SW480 (cell line): ENCODE data around the gene PSMC3IP.

Source experiments
- DNase-seq: peaks from one replicate; pipeline ENCODE4 v3.0.0-alpha.2; 2016; ENCODE audit warnings: low spot score

The PSMC3IP gene

DNA sequence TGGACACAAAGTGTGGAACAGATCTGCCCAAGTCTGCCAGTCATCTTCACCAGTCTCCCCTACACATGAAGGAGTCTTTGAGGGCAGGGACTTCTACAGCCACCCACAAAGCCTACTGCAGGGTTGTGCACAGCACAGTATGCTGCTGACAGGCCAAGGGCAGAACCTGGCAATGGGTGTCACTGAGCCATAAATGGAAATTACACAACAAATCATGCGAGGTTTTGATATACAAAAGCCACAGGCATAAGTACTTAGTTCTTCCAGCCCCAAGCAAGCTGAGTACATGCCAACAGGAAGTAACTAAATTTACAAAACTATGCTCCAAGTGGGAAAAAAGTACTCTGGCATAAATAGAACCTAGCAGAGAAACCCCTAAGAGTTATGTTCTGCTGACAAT is 7.8 kb upstream of the PSMC3IP start:
- no peak for DNase-seq

DNA sequence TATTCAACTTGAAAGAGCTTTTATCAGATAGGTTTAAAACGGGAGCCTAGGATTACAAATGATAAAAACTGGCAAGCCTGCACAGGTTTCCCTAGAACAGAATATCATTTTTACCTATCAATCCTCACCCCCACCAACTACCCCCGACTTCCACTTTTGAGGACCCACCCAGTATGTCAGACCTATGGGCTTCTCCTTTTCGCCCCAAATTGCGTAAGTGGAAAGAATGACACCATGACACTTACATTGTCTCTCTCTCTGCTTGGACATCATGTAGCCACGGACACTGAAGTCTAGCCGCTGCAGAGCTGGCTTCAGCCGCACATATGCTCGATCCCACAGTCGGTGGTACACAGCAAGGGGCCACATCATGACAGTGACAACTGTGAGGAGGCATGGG is 7.4 kb upstream of the PSMC3IP start:
- no peak for DNase-seq

DNA sequence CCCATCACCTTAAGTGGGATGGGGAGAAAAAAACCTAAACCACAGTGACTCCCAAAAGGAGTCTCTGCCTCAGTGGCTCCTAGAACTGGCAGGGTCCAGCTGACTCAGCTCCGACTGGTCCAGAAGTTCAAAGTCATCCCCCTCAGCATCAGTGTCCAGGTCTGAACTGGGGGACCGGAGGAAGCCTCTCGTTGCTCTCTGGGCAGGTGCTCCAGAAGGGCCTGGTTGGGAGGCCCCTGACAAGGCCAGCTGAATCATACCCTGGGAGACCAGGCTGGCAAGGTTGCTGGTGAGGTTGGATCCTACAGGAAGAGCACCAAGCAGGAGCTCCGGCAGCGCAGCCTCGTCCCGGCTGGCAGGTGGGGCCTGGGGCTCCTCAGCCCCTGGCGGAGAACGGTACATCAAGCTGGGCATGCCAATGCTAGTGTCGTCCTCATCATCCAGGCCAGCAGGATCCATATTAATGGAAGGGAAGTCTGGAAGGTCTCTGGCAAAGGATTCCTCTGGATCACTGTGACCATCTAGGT is 4.3 kb upstream of the PSMC3IP start:
- no peak for DNase-seq

DNA sequence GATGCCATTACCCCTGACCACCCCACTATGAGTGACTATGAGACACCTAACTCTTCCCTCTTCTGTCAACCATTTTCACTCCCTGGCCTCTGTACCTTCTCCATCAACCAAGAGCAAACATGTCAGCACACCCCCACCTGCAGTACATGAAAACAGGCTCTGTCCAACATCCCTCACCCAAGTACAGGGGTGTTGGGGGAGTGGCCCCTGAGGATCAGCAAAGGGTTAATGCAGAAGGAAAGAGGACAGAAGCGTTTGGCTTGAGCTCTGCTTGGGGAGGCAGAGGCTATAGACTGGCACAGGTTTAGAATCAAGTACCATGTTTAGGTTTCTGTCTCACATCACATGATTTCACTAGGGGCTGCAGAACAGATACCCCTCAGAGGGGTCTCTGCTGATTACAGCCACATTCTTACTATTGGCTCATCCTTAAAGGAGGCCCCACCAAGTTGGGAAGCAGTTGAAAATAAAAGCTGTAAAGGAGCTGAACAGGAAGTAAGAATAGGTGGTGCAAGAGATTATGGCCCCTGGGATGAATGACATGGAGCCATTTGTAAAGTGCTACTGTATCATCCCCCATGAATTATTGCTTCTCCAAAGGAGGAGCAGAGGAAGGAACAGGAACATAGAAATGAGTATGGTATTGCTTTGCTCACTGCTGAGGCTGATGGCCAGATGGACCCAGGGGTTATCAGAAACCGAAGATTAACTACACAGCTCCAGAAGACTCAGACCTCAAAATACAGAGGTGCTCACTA is 2.4 kb upstream of the PSMC3IP start:
- no peak for DNase-seq

DNA sequence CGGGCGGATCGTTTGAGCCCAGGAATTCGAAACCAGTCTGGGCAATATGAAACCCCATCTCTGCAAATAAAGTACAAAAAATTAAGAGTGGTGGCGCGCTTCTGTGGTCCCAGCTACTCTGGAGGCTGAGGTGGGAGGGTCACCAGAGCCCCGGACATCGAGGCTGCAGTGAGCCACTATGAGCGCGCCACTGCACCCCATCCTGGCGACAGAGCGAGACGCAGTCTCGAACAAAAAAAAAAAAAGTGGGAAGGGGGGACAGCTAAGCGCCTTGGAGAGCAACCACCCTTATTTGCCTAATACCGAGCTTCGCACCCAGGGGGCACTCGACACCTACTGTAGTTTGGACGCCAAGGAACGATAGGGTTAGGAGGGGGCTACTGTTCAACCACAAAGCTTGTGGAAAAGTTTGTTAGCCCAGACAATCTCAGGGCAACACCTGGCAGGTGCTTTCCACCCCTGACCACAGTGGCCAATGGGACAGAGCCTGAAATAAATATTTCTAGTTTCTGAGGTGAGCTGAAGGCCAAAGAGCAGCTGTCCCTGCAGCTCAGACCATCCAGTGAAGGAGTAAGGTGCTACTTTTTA is 847 bp upstream of the PSMC3IP start:
- DNase-seq = peak; percentile 78

DNA sequence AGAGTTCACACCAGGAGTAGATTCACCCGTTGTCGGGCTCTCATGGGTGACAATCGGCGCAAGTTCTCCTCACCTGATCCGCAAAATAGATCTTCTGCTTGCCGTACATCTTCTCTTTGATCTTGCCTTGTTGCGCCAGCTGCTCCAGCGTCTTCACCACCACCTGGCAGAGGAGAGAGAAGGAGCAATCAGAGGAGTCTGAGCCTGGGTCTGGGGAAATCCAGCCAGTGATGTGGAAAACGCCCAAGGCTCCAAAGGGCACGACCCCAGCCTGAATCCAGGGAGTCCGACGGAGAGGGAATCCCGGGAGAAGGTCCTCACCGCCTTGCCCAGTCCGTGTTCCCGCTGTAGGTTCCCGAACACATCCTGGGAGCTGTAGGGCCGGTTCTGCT is 393 bp downstream of the PSMC3IP start:
- no peak for DNase-seq

DNA sequence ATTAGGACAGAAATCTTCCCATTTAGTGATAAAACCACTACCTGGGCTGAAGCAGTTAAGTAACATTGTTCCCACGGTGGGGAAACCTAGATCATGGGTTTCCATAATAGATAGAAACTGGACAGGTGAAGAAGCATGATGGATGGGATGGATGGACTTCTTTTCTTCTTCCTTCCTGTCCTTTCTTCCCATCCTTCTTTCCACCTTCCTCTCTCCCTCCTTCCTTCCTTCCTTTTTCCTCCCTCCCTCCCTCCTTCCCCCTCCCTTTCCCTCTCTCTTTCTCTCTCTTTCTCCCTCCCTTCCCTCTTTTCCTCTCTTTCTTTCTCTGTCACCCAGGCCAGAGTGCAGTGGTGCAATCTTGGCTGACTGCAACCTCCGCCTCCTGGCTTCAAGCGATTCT is 3.1 kb downstream of the PSMC3IP start:
- DNase-seq = no peak

DNA sequence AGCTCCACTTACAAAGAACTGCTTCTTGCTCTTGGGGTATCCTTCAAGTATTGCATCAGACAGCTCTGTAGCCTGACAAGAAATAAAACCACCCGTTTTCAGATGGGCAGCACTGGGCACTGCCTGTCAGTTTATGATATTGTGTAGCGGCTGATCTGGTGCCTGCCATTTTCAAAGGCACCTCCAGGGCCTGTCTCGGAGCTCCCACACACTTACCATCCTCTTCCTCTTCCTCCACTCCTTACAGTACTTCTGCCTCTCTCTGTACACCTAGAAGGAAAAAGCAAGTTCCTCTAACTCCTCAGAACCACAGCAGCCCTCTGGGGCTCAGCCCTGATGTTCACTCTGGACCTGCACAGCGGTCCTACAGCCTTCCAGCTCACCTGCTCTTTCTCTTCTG is 4.4 kb downstream of the PSMC3IP start:
- DNase-seq = no peak

DNA sequence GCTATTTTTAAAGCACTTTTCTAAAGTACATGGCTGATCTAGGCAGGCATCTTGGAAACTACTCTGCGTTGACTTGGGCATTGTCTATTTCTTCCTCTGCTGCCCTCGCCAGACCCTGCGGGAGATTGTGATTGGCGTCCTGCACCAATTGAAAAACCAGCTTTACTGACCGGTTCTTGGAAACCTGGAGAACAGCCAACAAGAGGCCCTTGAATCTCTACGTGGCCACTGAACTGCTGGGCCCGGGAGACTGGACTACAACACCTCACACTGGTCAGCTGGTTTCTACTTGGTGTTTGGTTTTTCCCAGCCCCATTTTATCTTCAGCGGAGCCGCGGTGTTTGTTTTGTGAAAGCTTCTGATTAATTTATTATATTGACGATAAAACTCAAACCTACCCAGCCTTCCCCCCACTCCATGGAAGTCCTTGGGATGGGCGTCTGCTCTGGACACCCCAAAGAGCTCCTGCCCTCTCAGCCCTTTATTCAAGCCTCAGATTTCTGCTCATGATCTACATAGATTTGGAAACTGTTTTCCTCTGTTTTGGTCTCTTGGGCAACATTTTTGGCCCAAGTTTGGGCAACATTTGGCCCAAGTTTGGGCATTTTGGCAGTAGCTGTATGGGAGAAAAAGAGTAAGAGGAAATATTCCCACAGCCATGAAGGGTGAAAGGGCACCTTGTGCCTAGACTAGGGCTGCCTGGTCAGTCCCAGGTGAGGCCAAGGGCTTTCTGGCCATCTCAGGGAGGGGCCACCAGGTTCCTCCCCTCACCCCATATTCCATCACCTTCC is 5.9 kb downstream of the PSMC3IP start:
- no peak for DNase-seq

DNA sequence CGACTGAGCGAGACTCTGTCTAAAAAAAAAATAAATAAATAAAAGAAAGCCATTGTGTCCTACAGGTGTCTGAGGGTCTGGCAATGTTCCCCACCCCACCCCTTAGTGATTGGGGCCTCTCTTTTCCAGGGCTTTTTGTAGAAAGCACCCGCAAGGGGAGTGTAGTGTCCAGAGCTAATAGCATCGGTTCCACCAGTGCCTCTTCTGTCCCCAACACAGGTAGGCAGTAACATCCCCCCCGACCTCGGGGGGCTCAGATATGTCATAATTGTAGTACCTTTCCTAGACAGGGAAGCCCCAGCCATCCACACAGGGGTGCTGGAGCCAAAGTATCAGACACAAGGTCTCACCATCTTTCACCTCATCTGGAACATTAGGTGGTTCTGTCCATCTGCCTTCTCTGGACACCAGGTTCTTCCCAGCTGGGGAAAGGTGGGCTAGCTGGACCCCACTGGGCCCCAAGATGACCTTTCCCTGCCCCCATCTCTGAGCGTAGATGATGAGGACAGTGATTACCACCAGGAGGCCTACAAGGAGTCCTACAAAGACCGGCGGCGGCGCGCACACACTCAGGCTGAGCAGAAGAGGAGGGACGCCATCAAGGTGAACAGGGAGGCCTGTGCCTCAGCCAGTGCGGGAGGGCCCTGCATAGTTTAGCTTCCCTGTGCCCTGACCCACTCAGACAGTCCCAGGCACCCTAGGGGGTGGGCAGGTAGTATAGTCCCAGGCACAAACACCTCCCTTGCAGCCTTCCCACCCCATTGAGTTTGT is 9.0 kb downstream of the PSMC3IP start:
- DNase-seq = no peak

DNA sequence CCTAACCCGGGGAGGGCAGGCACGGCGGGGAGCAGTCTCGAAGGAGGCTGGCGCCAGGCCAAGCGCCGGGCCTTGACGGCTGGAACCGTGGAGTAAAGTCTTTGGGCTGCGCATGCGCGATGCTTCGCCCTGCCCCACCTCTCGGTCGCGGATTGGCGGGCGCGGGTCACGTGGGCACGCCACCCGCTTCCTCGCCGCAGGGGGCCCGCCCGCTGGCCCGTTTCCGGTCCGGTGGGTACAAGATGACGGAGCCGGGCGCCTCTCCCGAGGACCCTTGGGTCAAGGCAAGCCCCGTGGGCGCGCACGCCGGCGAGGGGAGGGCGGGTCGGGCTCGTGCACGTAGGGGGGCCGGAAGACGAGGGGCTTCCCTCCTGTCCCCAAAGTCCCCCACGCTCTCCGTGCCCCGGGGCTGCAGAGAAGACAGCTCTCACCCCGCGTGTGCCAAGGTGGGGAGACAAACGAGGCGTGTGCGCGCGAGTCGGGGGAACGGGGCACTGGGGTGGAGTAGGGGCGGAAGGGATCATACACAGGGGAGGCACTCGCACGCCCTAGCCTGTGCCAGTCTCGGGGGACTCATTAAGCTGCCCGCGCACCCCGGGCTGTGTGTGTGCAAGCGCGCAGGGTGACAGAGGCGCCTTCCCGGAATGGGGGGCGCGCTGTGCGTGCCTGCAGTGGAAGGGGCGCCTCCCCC is 10.5 kb downstream of the PSMC3IP start, which contains the start of gene MLX:
MLX (plus strand) TSS at position 218 of the 691 bp plus-strand sequence; CDS start at position 243, 25 bp downstream.
- peak; percentile 81 for DNase-seq

DNA sequence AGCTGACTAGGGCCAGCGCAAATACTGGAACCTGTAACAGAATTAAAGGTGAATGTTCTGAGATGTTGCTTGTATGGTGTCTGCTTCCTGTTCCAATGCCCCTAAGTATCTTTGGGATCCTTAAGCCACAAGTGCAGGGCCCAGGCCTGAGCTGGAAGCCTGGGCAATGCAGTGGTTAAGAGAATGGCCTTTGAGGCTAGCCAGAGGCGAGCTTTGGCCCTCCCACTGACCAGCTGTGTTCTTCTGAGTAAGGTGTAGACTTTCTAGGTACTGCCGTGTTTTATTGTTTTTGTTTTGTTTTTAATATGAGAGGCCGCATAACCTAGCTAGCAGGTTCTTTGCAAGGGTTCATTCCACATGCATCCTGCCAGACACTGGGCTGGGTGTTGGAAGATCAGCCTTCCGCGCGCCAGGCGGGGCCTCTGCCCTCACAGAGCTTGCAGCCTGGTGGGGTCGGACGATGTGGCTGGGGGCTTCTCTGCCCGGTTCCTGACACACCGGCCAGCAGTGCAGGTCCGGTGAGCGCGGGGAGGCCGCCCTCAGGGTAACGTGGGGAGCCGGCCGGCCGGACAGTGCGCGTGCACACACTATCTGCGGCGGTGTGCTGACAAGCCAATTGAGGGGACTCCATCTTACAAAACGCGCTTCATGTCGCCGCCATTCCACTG is 11.2 kb downstream of the PSMC3IP start:
- no peak for DNase-seq

DNA sequence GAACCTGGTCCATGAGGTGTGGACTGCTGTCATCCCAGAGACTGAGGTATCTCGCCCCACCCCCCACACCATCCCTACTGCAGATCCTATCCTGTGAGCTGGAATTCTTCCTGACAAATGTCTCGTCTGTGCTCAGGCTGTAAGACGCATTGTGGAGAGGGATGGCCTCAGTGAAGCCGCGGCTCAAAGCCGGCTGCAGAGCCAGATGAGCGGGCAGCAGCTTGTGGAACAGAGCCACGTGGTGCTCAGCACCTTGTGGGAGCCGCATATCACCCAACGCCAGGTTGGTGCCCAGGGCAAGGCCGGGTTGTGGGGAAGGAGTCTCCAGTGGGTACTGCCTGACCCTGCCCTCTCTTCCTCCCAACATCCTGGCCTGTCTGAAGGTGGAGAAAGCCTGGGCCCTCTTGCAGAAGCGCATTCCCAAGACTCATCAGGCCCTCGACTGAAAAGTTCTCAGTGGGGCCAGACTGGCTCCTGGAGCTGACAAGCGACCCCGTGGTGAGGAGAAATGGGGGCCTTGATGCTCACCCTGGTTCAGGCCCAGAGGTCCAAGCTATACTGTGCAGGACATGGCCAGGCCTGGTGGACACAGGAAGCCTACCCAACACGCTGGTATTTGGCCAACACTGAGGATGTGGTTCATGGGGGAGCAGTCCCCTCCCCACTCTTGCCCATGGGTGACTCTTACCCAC is 11.9 kb downstream of the PSMC3IP start:
- DNase-seq = no peak

DNA sequence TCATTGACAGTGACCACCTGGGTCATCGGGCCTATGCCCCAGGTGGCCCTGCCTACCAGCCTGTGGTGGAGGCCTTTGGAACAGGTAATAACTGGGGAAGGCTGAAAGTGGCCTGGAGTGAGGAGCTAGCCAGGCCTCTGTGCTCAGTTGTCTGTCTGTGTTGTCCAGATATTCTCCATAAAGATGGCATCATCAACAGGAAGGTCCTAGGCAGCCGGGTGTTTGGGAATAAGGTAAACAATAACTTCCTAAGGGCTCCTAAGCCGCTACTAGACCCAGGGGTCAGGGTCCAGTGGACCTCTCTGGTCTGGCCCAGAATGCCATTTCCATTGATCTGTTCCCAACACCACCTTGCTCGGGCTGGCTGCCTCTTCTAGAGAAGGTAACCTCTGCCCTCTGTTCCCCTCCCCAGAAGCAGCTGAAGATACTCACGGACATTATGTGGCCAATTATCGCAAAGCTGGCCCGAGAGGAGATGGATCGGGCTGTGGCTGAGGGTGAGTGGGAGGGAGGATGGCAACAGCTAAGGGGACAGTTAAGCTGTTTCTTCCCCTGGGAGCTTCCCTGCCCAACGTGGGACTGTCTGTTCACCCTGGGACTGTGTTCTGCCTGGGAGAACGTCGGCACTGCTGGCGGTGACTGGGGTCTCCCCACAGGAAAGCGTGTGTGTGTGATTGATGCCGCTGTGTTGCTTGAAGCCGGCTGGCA is 12.6 kb downstream of the PSMC3IP start:
- no peak for DNase-seq

DNA sequence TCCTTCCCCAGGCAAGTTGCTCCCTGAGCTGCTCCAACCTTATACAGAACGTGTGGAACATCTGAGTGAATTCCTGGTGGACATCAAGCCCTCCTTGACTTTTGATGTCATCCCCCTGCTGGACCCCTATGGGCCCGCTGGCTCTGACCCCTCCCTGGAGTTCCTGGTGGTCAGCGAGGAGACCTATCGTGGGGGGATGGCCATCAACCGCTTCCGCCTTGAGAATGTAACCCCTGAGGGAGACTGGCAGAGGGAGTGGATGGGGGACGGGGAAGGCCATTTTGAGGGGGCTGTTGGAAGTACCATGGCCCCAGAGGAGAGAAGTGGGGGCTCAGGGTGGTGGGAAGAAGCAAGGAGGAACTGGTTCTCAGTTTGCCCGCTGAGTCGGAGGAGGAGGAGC is 13.6 kb downstream of the PSMC3IP start:
- no peak for DNase-seq

DNA sequence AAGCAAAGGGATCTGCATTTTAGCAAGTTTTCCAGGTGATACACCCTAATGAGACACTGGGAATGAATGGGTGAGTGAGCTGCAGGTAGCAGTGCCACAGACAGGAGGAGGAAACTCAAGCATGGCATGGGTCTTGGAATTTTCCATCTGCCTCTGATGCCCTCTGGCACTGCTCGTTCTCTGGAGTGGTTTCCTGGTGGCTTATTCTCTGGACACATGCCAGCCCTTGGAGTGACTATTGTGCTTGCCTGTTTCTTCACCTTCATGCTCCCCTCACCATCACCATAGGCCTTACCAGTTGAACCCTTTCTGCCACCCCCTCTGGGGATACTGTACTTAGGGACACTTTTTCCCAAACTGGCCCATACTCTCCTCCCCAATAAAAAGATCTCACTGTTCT is 14.0 kb downstream of the PSMC3IP start:
- no peak for DNase-seq

DNA sequence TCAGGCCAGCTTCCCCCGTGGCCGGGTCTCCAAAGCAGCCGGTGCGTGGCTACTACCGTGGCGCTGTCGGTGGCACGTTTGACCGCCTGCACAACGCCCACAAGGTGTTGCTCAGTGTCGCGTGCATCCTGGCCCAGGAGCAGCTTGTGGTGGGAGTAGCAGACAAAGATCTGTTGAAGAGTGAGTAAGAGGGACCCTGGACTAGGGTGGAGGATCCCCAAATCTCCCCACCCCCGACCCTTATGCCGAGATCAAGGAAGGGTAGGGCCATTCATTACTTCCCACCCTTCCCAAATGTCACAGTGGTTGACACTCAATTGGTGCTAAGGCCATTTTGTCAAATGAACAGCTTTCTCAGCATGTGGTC is 14.4 kb downstream of the PSMC3IP start:
- DNase-seq = no peak

DNA sequence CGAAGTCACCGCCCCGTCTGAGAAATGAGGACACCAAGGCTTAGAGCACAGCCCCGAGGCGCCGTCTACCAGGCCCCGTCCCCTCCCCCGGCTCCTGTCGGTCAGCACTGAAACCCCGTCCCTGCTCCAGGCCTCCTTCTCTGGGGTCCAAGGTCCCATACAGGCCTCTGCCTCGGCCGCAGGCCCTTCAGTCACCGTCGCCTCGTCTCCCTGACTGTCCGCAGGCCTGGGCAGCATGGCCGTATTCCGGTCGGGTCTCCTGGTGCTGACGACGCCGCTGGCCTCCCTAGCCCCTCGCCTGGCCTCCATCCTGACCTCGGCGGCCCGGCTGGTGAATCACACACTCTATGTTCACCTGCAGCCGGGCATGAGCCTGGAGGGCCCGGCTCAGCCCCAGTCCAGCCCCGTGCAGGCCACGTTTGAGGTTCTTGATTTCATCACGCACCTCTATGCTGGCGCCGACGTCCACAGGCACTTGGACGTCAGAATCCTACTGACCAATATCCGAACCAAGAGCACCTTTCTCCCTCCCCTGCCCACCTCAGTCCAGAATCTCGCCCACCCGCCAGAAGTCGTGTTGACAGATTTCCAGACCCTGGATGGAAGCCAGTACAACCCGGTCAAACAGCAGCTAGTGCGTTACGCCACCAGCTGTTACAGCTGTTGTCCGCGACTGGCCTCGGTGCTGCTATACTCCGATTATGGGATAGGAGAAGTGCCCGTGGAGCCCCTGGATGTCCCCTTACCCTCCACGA is 15.0 kb downstream of the PSMC3IP start:
- DNase-seq = peak; percentile 29

DNA sequence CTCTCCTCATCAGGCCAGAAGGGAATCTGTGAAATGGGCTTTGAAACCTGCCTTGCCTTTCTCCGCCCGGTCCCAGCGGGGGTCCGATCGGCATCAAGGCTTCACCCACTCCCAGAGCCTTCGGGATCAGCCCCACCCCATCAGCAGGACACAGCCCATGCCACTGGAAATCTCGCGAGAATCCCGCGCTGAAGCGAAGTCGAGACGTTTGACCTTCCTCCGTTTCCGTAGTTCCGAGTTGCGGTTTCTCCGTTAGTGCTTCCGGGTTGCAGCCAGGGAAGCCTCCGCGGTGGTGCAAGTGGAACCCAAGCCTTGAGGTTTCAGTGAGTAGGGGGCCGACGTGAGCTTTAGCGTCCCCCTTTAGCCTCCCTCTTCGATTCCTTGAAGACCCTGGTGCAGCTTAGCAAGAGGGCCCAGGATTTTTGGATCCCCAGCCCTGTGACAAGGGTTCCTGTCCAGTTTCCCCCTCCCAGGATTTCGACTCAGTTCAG is 15.6 kb downstream of the PSMC3IP start, which contains the start of gene COASY:
COASY (plus strand) TSS at position 252 of the 491 bp plus-strand sequence. CDS start 475 bp downstream, outside the sequence.
- peak; percentile 94 for DNase-seq
